Stomach (tissue), 9 donors: ENCODE results near the gene DEPDC5. TPM values are rescaled to one million over a fixed set of nuclear protein-coding genes. Genes with fewer than 3 reads are reported as not detected.

Experiments
- DNase-seq, 2 donors: peaks; one replicate each; pipeline versions ENCODE4 v3.0.0 to v3.0.0-alpha.2; 2013 to 2019
- H3K27ac ChIP-seq, 5 donors: fragments of 200-600 bp in 4 of 5; sonication (generic) in 4 of 5; one replicate each; pipeline ENCODE4 v1.5.1; 2013 to 2019; ENCODE audit warnings: mild to moderate bottlenecking in 1 of 5, moderate library complexity in 1 of 5
- H3K27me3 ChIP-seq, 3 donors: fragments of 200-600 bp; sonication (generic); one replicate each; pipeline ENCODE4 v1.5.1; 2017 to 2019; ENCODE audit warnings: mixed run types in 1 of 3
- H3K36me3 ChIP-seq, 4 donors: fragments of 200-600 bp; sonication (generic); 1 replicate in 3 of 4; 2 replicates in 1 of 4; pipeline ENCODE4 v1.5.1; 2016 to 2019
- H3K4me1 ChIP-seq, 4 donors: fragments of 200-600 bp; sonication (generic); one replicate each; pipeline ENCODE4 v1.5.1; 2016 to 2019
- H3K4me3 ChIP-seq, 4 donors: fragments of 200-600 bp; sonication (generic) in 3 of 4; one replicate each; pipeline ENCODE4 v1.5.1; 2016 to 2019; ENCODE audit warnings: mild to moderate bottlenecking in 1 of 4
- H3K9me3 ChIP-seq, 4 donors: fragments of 200-600 bp; sonication (generic); one replicate each; pipeline ENCODE4 v1.5.1; 2016 to 2019
- CTCF ChIP-seq, 7 experiments: fragments of 450-650 bp in 4 of 7; fragments of 200-600 bp in 3 of 7; sonication (generic) in 3 of 7; IDR thresholded peaks; one replicate each; pipeline ENCODE4 v1.5.1; 2016 to 2019; ENCODE audit warnings: antibody characterized with exemption in 7 of 7, control low read depth in 2 of 7, mild to moderate bottlenecking in 1 of 7
- EP300 ChIP-seq: sonication (generic); formaldehyde crosslinking; IDR thresholded peaks from one replicate; pipeline ENCODE4 v1.6.1; 2017; ENCODE audit warnings: antibody characterized with exemption
- POLR2A ChIP-seq, 4 donors: fragments of 450-650 bp; IDR thresholded peaks; one replicate each; pipeline ENCODE4 v1.6.1; 2016; ENCODE audit warnings: antibody characterized with exemption in 4 of 4, control low read depth in 2 of 4, mild to moderate bottlenecking in 1 of 4, moderate library complexity in 1 of 4
- POLR2AphosphoS5 ChIP-seq, 3 donors: sonication (generic); formaldehyde crosslinking; IDR thresholded peaks; one replicate each; pipeline ENCODE4 v1.6.1; 2016; ENCODE audit warnings: antibody characterized with exemption in 3 of 3
- WGBS, 5 donors: extraction: QIAGEN DNeasy Blood & Tissue Kit in 3 of 5; methylation state at CpG; one replicate each; pipeline versions ENCODE4 v1.1.5 to v1.1.7; 2013 to 2018; 5-methylcytosine and 5-hydroxymethylcytosine counted together
- intact Hi-C: fragments of 100-400 bp; cut with DNase I; formaldehyde crosslinking; loops from one replicate; pipeline ENCODE4 v1.15.1; 2023; ENCODE audit warnings: low total_unique reads
- polyA plus RNA-seq, 3 donors: library from polyadenylated mRNA; stranded (reverse); fragments of 200-250 nt; gene quantifications; one replicate each; pipeline ENCODE4 v1.2.3, GENCODE V29; 2013
- total RNA-seq, 5 donors: library from RNA; depleted of rRNA; stranded (reverse); fragments of >200 nt; gene quantifications; one replicate each; pipeline versions ENCODE4 v1.1.0 to v1.2.3, GENCODE V29; 2014 to 2016
- donor health status: healthy with polysubstance abuse.
- donor health status: Bipolar disorder and iron deficiency.
- donor health status: healthy.

The DEPDC5 gene
- total and polyA plus RNA-seq, 8 donors: 4.7 to 39.1 (median 20.2) TPM

GRCh38 chr22:31915586-31915985 lies 161.8 kb downstream of the DEPDC5 start:
- WGBS, 5 donors: 71 to 83% (median 76%) methylated on average over 10 of the region's 10 CpGs
- peaks cover 0 to 29% (median 5%) of the 10 kb centered on the region in 4 donors for H3K4me1 ChIP-seq
- no peak overlapping the region for H3K4me3 ChIP-seq
- peaks cover 0 to 10% (median under 1%) of the 10 kb centered on the region in 4 donors for H3K36me3 ChIP-seq
- intact Hi-C loops: no loop called here
- H3K9me3 ChIP-seq: no peaks in the 10 kb centered on the region
- H3K27me3 ChIP-seq: no peaks in the 10 kb centered on the region
- no peak for DNase-seq
- H3K27ac ChIP-seq: no peak overlapping the region
- TF ChIP-seq POLR2A (IDR thresholded peaks at IDR 0.05) (no peak), POLR2AphosphoS5 (IDR thresholded peaks at IDR 0.05) (no peak), EP300 (no peak), CTCF (IDR thresholded peaks at IDR 0.05) (no peak)

- intact Hi-C loops: no loop called here
- TF ChIP-seq EP300 (no peak), POLR2AphosphoS5 (IDR thresholded peaks at IDR 0.05) (no peak), CTCF (IDR thresholded peaks at IDR 0.05) (no peak), POLR2A (IDR thresholded peaks at IDR 0.05) (no peak)
- Histone ChIP-seq H3K27ac (no peak overlapping the region), H3K4me1 (peaks cover 0 to 21% (median 5%) of the 10 kb centered on the region in 4 donors), H3K9me3 (no peaks in the 10 kb centered on the region), H3K27me3 (no peaks in the 10 kb centered on the region), H3K4me3 (no peak overlapping the region), H3K36me3 (no peaks in the 10 kb centered on the region)
- 65 to 83% (median 76%) methylated on average over 13 to 17 of the region's 17 CpGs for WGBS, 5 donors
- no peak for DNase-seq
Observed at GRCh38 chr22:31917227-31917921, 163.6 kb downstream of the DEPDC5 start.

- no peak overlapping the region for H3K4me3 ChIP-seq
- no peak for TF ChIP-seq POLR2AphosphoS5 (IDR thresholded peaks at IDR 0.05)
- TF ChIP-seq POLR2A (IDR thresholded peaks at IDR 0.05): no peak
- TF ChIP-seq EP300: no peak
- no peak for TF ChIP-seq CTCF (IDR thresholded peaks at IDR 0.05)
- H3K27ac ChIP-seq: no peak overlapping the region
- intact Hi-C loops: no loop called here
- peaks cover 0 to 24% (median 3%) of the 10 kb centered on the region in 4 donors for H3K4me1 ChIP-seq
- no peaks in the 10 kb centered on the region for H3K27me3 ChIP-seq
- H3K36me3 ChIP-seq: no peaks in the 10 kb centered on the region
- no peak for DNase-seq
- H3K9me3 ChIP-seq: no peaks in the 10 kb centered on the region
- 81 to 88% (median 87%) methylated on average over 3 of the region's 3 CpGs for WGBS, 5 donors
Observed at GRCh38 chr22:31919730-31920129, 165.9 kb downstream of the DEPDC5 start.

GRCh38 chr22:31920306-31920705 lies 166.5 kb downstream of the DEPDC5 start:
- no peak for TF ChIP-seq POLR2AphosphoS5 (IDR thresholded peaks at IDR 0.05)
- TF ChIP-seq CTCF (IDR thresholded peaks at IDR 0.05): no peak
- no peak for TF ChIP-seq EP300
- no peak for TF ChIP-seq POLR2A (IDR thresholded peaks at IDR 0.05)
- no peaks in the 10 kb centered on the region for H3K27me3 ChIP-seq
- DNase-seq: no peak
- no peaks in the 10 kb centered on the region for H3K9me3 ChIP-seq
- peaks cover 0 to 24% (median 1%) of the 10 kb centered on the region in 4 donors for H3K4me1 ChIP-seq
- no peak overlapping the region for H3K27ac ChIP-seq
- 89 to 98% (median 96%) methylated on average over 3 of the region's 3 CpGs for WGBS, 5 donors
- intact Hi-C loops: no loop called here
- H3K4me3 ChIP-seq: no peak overlapping the region
- H3K36me3 ChIP-seq: no peaks in the 10 kb centered on the region
